ENCODE data around the gene LAMC3. TPM values are rescaled to one million over a fixed set of nuclear protein-coding genes. Genes with fewer than 3 reads are reported as not detected.

Gene LAMC3
- total RNA-seq, 4 donors from 2014 or later = 0.06 to 0.50 (median 0.34) TPM; not detected in 1

DNA sequence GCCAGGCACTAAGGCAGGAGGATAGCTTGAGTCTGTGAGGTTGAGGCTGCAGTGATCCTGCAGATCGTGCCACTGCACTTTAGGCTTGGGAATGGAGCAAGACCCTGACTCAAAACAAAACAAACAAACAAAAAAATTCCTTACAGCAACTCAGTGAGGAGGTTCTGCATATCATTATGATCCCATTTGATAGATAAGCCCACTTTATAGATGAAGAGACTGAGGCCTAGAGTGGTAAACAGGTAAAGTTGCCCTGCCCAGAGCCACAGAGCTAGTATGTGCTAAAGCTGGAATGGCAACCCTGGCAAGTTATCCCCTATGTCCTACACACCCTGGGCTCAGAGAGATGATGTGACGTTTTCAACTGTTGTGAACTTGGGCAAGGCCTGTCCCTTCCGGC, 94.6 kb downstream of the LAMC3 start:
- H3K4me1 ChIP-seq = peaks cover 10 to 22% (median 17%) of the 10 kb centered on the region in 4 donors
- no peak for DNase-seq (ENCODE audit: extremely low spot score)

DNA sequence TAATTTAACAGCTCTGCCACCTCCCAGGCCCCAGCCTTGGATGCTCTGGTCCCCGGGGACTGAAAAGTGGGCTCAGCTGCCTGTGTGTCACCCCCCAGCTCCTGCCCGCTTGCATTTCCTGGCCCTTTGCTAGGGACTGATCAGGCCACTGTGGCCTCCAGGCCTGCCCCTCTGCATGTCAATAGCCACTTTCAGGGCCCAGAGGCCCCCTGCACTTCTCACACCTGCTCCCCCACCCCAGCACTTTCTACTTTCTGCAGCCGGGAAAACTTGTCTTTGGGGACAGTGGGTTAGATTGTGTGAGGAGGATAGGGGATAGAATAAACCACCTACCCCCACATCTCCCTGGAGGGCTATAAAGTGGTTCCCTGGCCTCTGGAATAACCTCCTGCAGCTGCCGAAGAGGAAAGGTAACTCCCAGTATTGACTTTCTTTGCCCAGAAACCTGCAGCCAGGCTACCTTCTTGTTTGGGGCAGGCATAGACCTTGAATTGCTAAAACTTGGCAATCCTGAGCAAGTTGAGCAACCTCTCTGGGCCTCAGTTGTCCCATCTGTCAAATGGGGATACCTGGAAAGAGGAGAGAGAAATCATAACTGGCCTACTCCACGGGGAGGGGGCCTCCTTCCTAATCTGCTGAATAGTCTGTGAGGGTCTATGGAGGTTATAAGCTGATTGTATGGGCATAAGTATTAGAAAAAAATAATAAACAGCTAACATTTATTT, 95.2 kb downstream of the LAMC3 start:
- peaks cover 10 to 17% (median 16%) of the 10 kb centered on the region in 4 donors for H3K4me1 ChIP-seq
- TF ChIP-seq EP300 (IDR thresholded peaks at IDR 0.05) (no peak), POLR2A (IDR thresholded peaks at IDR 0.05; ENCODE audit: low read depth) (no peak), POLR2AphosphoS5 (IDR thresholded peaks at IDR 0.05) (no peak)
- TF ChIP-seq, protein P1, sequence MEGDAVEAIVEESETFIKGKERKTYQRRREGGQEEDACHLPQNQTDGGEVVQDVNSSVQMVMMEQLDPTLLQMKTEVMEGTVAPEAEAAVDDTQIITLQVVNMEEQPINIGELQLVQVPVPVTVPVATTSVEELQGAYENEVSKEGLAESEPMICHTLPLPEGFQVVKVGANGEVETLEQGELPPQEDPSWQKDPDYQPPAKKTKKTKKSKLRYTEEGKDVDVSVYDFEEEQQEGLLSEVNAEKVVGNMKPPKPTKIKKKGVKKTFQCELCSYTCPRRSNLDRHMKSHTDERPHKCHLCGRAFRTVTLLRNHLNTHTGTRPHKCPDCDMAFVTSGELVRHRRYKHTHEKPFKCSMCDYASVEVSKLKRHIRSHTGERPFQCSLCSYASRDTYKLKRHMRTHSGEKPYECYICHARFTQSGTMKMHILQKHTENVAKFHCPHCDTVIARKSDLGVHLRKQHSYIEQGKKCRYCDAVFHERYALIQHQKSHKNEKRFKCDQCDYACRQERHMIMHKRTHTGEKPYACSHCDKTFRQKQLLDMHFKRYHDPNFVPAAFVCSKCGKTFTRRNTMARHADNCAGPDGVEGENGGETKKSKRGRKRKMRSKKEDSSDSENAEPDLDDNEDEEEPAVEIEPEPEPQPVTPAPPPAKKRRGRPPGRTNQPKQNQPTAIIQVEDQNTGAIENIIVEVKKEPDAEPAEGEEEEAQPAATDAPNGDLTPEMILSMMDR (IDR thresholded peaks at IDR 0.05) = no peak
- H3K36me3 ChIP-seq = peaks cover 0 to 37% (median 1%) of the 10 kb centered on the region in 4 donors
- H3K9me3 ChIP-seq = no peaks in the 10 kb centered on the region
- intact Hi-C loops (cut with DNase I) = no loop called here
- DNase-seq (ENCODE audit: extremely low spot score) = no peak
- H3K4me3 ChIP-seq = no peak overlapping the region
- no peak overlapping the region for H3K27ac ChIP-seq (replicated peaks in 1 of 4)
- WGBS = 84% methylated on average over 3 of the region's 5 CpGs
- H3K27me3 ChIP-seq = peaks cover 0 to 3% (median 0%) of the 10 kb centered on the region in 4 donors

More for the DNA sequence above, 94.6 kb downstream of the LAMC3 start:
- Histone ChIP-seq H3K27ac (replicated peaks in 1 of 4) (no peak overlapping the region), H3K36me3 (peaks cover 0 to 31% (median 1%) of the 10 kb centered on the region in 4 donors), H3K27me3 (peaks cover 0 to 9% (median 2%) of the 10 kb centered on the region in 4 donors), H3K4me3 (no peak overlapping the region), H3K9me3 (no peaks in the 10 kb centered on the region)
- intact Hi-C loops (cut with DNase I) = no loop called here
- WGBS = 93% methylated on average over 3 of the region's 3 CpGs
- TF ChIP-seq, protein P1 (IDR thresholded peaks at IDR 0.05) = no peak
- TF ChIP-seq POLR2A (IDR thresholded peaks at IDR 0.05; ENCODE audit: low read depth) = no peak
- no peak for TF ChIP-seq POLR2AphosphoS5 (IDR thresholded peaks at IDR 0.05)
- TF ChIP-seq EP300 (IDR thresholded peaks at IDR 0.05) = no peak

DNA sequence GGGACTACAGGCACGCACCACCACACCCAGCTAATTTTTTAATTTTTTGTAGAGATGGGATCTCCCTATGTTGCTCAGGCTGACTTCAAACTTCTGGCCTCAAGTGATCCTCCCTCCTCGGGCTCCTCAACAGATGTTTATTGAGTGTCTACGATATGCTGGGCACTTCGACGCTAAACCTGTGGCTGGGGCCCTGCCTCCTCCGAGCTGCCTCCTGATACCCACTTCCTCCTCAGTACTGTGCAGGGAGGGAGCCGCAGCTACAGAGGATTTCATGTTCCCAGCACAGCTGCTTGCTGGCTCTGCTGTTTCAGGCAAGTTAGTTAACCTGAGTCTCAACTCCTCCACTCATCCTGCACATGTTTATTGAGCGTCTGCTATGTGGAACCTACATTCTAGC, 97.0 kb downstream of the LAMC3 start:
- no peak overlapping the region for H3K27ac ChIP-seq (replicated peaks in 1 of 4)
- peaks cover 0 to 50% (median 1%) of the 10 kb centered on the region in 4 donors for H3K36me3 ChIP-seq
- no peaks in the 10 kb centered on the region for H3K9me3 ChIP-seq
- DNase-seq (ENCODE audit: extremely low spot score) = no peak
- no peaks in the 10 kb centered on the region for H3K27me3 ChIP-seq
- TF ChIP-seq POLR2A (IDR thresholded peaks at IDR 0.05; ENCODE audit: low read depth) = no peak
- no peak for TF ChIP-seq POLR2AphosphoS5 (IDR thresholded peaks at IDR 0.05)
- no peak for TF ChIP-seq EP300 (IDR thresholded peaks at IDR 0.05)
- TF ChIP-seq, protein P1 (IDR thresholded peaks at IDR 0.05) = no peak
- peaks cover 4 to 12% (median 8%) of the 10 kb centered on the region in 4 donors for H3K4me1 ChIP-seq
- intact Hi-C loops (cut with DNase I) = no loop called here
- H3K4me3 ChIP-seq = no peak overlapping the region
- 94% methylated on average over 6 of the region's 8 CpGs for WGBS

GRCh38 chr9:131107760-131108159, 98.8 kb downstream of the LAMC3 start:
- DNase-seq (ENCODE audit: extremely low spot score) = no peak
- intact Hi-C loops (cut with DNase I) = no loop called here
- H3K27me3 ChIP-seq = peaks cover 0 to 5% (median 0%) of the 10 kb centered on the region in 4 donors
- H3K4me3 ChIP-seq = no peak overlapping the region
- WGBS = 73% methylated on average over 8 of the region's 8 CpGs
- H3K9me3 ChIP-seq = no peaks in the 10 kb centered on the region
- TF ChIP-seq POLR2AphosphoS5 (IDR thresholded peaks at IDR 0.05) = no peak
- TF ChIP-seq, protein P1 (IDR thresholded peaks at IDR 0.05) = no peak
- TF ChIP-seq EP300 (IDR thresholded peaks at IDR 0.05) = no peak
- TF ChIP-seq POLR2A (IDR thresholded peaks at IDR 0.05; ENCODE audit: low read depth) = no peak
- peak overlapping the region in 3 of 4 donors; percentile 3 to 61 (median 40) for H3K27ac ChIP-seq (replicated peaks in 1 of 4)
- peaks cover 0 to 65% (median 1%) of the 10 kb centered on the region in 4 donors for H3K36me3 ChIP-seq
- H3K4me1 ChIP-seq = peaks cover 0 to 15% (median 11%) of the 10 kb centered on the region in 4 donors
